ENCODE results near the gene XIST.
"Not testable (repeated sequence)": the region's sequence is repeated elsewhere in the genome, so short reads cannot be mapped to it uniquely, and the experiment has no call there.

Gene XIST

GRCh38 chrX:73799888-73800287 is 52.6 kb downstream of the XIST start:
- no peak for DNase-seq (ENCODE audit: low read depth)

DNA sequence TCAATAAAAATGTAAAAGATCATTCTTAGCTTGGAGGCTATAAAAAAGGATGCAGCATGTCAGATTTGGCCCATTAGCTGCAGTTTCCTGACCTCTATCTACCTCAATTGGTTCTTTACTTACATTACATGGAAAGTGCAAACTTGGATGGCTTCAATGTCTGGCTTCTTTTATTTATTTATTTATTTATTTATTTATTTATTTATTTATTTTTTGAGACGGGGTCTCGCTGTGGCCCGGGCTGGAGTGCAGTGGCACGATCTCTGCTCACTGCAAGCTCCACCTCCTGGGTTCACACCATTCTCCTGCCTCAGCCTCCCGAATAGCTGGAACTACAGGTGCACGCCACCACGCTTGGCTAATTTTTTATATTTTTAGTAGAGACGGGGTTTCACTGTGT is 60.0 kb downstream of the XIST start:
- not testable (repeated sequence) for DNase-seq (ENCODE audit: low read depth)

DNA sequence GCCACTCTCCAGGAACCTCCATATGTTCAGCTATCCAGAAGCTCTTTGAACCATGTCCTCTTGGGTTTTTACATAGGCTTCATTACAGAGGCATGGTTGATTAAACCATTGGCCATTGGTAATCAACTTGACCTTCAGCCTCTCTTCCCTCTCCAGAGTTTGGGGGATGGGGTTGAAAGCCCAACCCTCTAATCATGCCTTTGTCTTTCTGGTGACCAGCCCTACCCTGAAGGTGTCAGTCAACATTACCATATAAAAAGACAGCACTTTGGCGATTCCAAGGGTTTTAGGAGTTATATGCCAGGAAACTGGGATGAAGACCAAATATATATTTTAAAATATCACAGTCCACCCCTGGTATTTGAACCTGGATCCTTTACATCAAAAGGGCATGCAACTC is 67.0 kb downstream of the XIST start:
- no peak for DNase-seq (ENCODE audit: low read depth)
